GM23338 (cell line): ENCODE data around the gene IDI2.

Source experiments
- CREB1 ChIP-seq: fragments of 250-450 bp; sonication (Bioruptor Pico); IDR thresholded peaks from 2 replicates; pipeline ENCODE4 v1.5.0; 2020; ENCODE audit warnings: low read depth, mild to moderate bottlenecking, moderate library complexity
- CTCF ChIP-seq, 2 experiments: fragments of 200-600 bp in 1 of 2; sonication (generic) in 1 of 2; conservative IDR thresholded peaks; 2 replicates each; pipeline versions ENCODE4 v1.5.1 to v1.6.1; 2016 to 2017; ENCODE audit warnings: antibody characterized with exemption in 2 of 2, low read depth in 2 of 2, mild to moderate bottlenecking in 2 of 2, moderate library complexity in 1 of 2
- EZH2 ChIP-seq: fragments of 200-600 bp; sonication (generic); IDR thresholded peaks from one replicate; pipeline ENCODE4 v1.8.0; 2017; ENCODE audit warnings: antibody characterized with exemption, mild to moderate bottlenecking, low read depth; ENCODE audit not compliant: unreplicated experiment
- EZH2phosphoT487 ChIP-seq: fragments of 200-600 bp; sonication (generic); IDR thresholded peaks from one replicate; pipeline ENCODE4 v1.8.1; 2018; ENCODE audit warnings: antibody characterized with exemption; ENCODE audit not compliant: unreplicated experiment
- JUNB ChIP-seq: IDR thresholded peaks from one replicate; pipeline ENCODE4 v1.6.1; 2016; ENCODE audit warnings: antibody characterized with exemption; ENCODE audit not compliant: unreplicated experiment
- NANOG ChIP-seq: IDR thresholded peaks from 2 replicates; pipeline ENCODE4 v1.6.1; 2016; ENCODE audit warnings: antibody characterized with exemption, borderline replicate concordance
- POLR2AphosphoS5 ChIP-seq: IDR thresholded peaks from 2 replicates; pipeline ENCODE4 v1.6.1; 2016; ENCODE audit warnings: antibody characterized with exemption, low read depth
- REST ChIP-seq: IDR thresholded peaks from one replicate; pipeline ENCODE4 v1.6.1; 2018; ENCODE audit warnings: antibody characterized with exemption; ENCODE audit not compliant: unreplicated experiment
- STAT1 ChIP-seq: IDR thresholded peaks from one replicate; pipeline ENCODE4 v1.6.1; 2016; ENCODE audit warnings: antibody characterized with exemption; ENCODE audit not compliant: unreplicated experiment
- ZNF114 ChIP-seq: fragments of 250-450 bp; sonication (Bioruptor Pico); IDR thresholded peaks from 2 replicates; pipeline ENCODE4 v1.5.0; 2020; ENCODE audit warnings: mild to moderate bottlenecking, moderate library complexity
- ZNF331 ChIP-seq: fragments of 250-450 bp; sonication (Bioruptor Pico); IDR thresholded peaks from 2 replicates; pipeline ENCODE4 v1.5.0; 2020; ENCODE audit warnings: low read depth, mild to moderate bottlenecking, moderate library complexity

GRCh38 chr10:978826-979421 lies 46.7 kb downstream of the IDI2 start:
- TF ChIP-seq CTCF (conservative IDR thresholded peaks at IDR 0.05; ENCODE audit: low read depth in 2 of 2), result no peak
- TF ChIP-seq EZH2, result no peak
- no peak for TF ChIP-seq POLR2AphosphoS5
- TF ChIP-seq EZH2phosphoT487, result no peak
- TF ChIP-seq ZNF331 (CRISPR knock-in tag), result no peak
- TF ChIP-seq REST, result no peak
- no peak for TF ChIP-seq JUNB
- no peak for TF ChIP-seq CREB1 (CRISPR knock-in tag)
- no peak for TF ChIP-seq ZNF114 (CRISPR knock-in tag)
- TF ChIP-seq STAT1, result no peak
- no peak for TF ChIP-seq NANOG
